NCI-H526 (cell line): Measurements from ENCODE around the gene PPP4R3A.
"Not testable (repeated sequence)": the region's sequence is repeated elsewhere in the genome, so short reads cannot be mapped to it uniquely, and the experiment has no call there.

ENCODE experiments used
- DNase-seq, 2 experiments: peaks; one replicate each; lab custom pipeline; 2025; lab: John Stamatoyannopoulos, UW

PPP4R3A gene

GRCh38 chr14:91510171-91511042 is at the start of gene PPP4R3A:
Gene PPP4R3A, minus strand, starts transcription at chr14:91510310. Its CDS starts 663 bp downstream, at chr14:91509647.
- peak; percentile 89 to 98 for DNase-seq

GRCh38 chr14:91555531-91555930 is 45.4 kb upstream of the PPP4R3A start:
- no peak for DNase-seq

- DNase-seq: peak in 1 of 2 experiments; percentile 6
Observed at GRCh38 chr14:91554535-91555332, 44.6 kb upstream of the PPP4R3A start.

GRCh38 chr14:91548108-91548507 is 38.0 kb upstream of the PPP4R3A start:
- DNase-seq: no peak

- DNase-seq: no peak
Observed at GRCh38 chr14:91545946-91546716, 36.0 kb upstream of the PPP4R3A start.

- DNase-seq: no peak
Observed at GRCh38 chr14:91545204-91545603, 35.1 kb upstream of the PPP4R3A start.

GRCh38 chr14:91536327-91536726 is 26.2 kb upstream of the PPP4R3A start:
- no peak for DNase-seq

GRCh38 chr14:91534059-91534458 is 23.9 kb upstream of the PPP4R3A start:
- not testable (repeated sequence) for DNase-seq

GRCh38 chr14:91533623-91534022 is 23.5 kb upstream of the PPP4R3A start:
- no peak for DNase-seq

- DNase-seq: no peak
Observed at GRCh38 chr14:91523972-91524371, 13.9 kb upstream of the PPP4R3A start.

- DNase-seq: no peak
Observed at GRCh38 chr14:91521061-91521640, 11.0 kb upstream of the PPP4R3A start.

- DNase-seq: no peak
Observed at GRCh38 chr14:91520138-91520537, 10.0 kb upstream of the PPP4R3A start.

GRCh38 chr14:91519239-91520036 is 9.3 kb upstream of the PPP4R3A start:
- DNase-seq: no peak

- no peak for DNase-seq
Observed at GRCh38 chr14:91516663-91517388, 6.7 kb upstream of the PPP4R3A start.

- DNase-seq: no peak
Observed at GRCh38 chr14:91515979-91516378, 5.9 kb upstream of the PPP4R3A start.

GRCh38 chr14:91511043-91511383 is 903 bp upstream of the PPP4R3A start:
- peak in 1 of 2 experiments; percentile 21 for DNase-seq

GRCh38 chr14:91509878-91510170 is 286 bp downstream of the PPP4R3A start:
- no peak for DNase-seq

- DNase-seq: peak in 1 of 2 experiments; percentile 59
Observed at GRCh38 chr14:91509083-91509877, 830 bp downstream of the PPP4R3A start.

- no peak for DNase-seq
Observed at GRCh38 chr14:91508105-91508504, 2.0 kb downstream of the PPP4R3A start.

GRCh38 chr14:91506226-91506625 is 3.9 kb downstream of the PPP4R3A start:
- no peak for DNase-seq
